ENCODE measurements around the gene MAP1LC3A.

Gene MAP1LC3A

GRCh38 chr20:34578521-34578920 is 20.0 kb downstream of the MAP1LC3A start:
- no peak for DNase-seq

- peak in 1 of 2 experiments; percentile 71 for DNase-seq
These were observed 20.9 kb downstream of the MAP1LC3A start for GRCh38 chr20:34579191-34579978.

GRCh38 chr20:34579979-34580940 is 21.7 kb downstream of the MAP1LC3A start:
- no peak for DNase-seq

GRCh38 chr20:34581341-34582184 is 23.0 kb downstream of the MAP1LC3A start:
- DNase-seq = peak in 1 of 2 experiments; percentile 57

GRCh38 chr20:34582221-34582620 is 23.7 kb downstream of the MAP1LC3A start:
- DNase-seq = no peak

- no peak for DNase-seq
These were observed 24.4 kb downstream of the MAP1LC3A start for GRCh38 chr20:34582911-34583310.

GRCh38 chr20:34583544-34583943 is 25.0 kb downstream of the MAP1LC3A start:
- no peak for DNase-seq

- no peak for DNase-seq
These were observed 26.5 kb downstream of the MAP1LC3A start for GRCh38 chr20:34585019-34585418.

- no peak for DNase-seq
These were observed 28.1 kb downstream of the MAP1LC3A start for GRCh38 chr20:34586488-34587163.

GRCh38 chr20:34595377-34596184 is 37.1 kb downstream of the MAP1LC3A start:
- DNase-seq = no peak

GRCh38 chr20:34600892-34601653 is 42.6 kb downstream of the MAP1LC3A start:
- no peak for DNase-seq

- peak; percentile 9 to 56 for DNase-seq
These were observed 46.7 kb downstream of the MAP1LC3A start for GRCh38 chr20:34604980-34605788.

- no peak for DNase-seq
These were observed 48.5 kb downstream of the MAP1LC3A start for GRCh38 chr20:34607066-34607465.

Data from NCI-H446 (cell line).